ENCODE results near the gene BEST1.

Gene BEST1

GRCh38 chr11:61972672-61973475, 22.7 kb downstream of the BEST1 start:
- no peak for FAIRE-seq
- no peak for DNase-seq (ENCODE audit: insufficient read length, low spot score)

GRCh38 chr11:61973476-61974162, 23.5 kb downstream of the BEST1 start:
- no peak for TF ChIP-seq POLR2AphosphoS5 (IDR thresholded peaks at IDR 0.05; ENCODE audit: low read depth, low read length)
- TF ChIP-seq TAF1 (IDR thresholded peaks at IDR 0.05; ENCODE audit: low read depth, low read length) = no peak
- TF ChIP-seq SPI1 (IDR thresholded peaks at IDR 0.05; ENCODE audit: low read depth, low read length) = no peak
- TF ChIP-seq POLR2A (IDR thresholded peaks at IDR 0.05; ENCODE audit: low read depth, low read length) = no peak
- no peak for TF ChIP-seq POU2F2 (IDR thresholded peaks at IDR 0.05; ENCODE audit: low read depth, low read length)
- no peak for TF ChIP-seq PAX5 (IDR thresholded peaks at IDR 0.05; ENCODE audit: insufficient read depth, low read length, severe bottlenecking)
- DNase-seq (ENCODE audit: insufficient read length, low spot score) (no peak), FAIRE-seq (no peak)

More at GRCh38 chr11:61972672-61973475, 22.7 kb downstream of the BEST1 start:
- TF ChIP-seq TAF1 (IDR thresholded peaks at IDR 0.05; ENCODE audit: low read depth, low read length) (no peak), SPI1 (IDR thresholded peaks at IDR 0.05; ENCODE audit: low read depth, low read length) (no peak), PAX5 (IDR thresholded peaks at IDR 0.05; ENCODE audit: insufficient read depth, low read length, severe bottlenecking) (no peak), POLR2A (IDR thresholded peaks at IDR 0.05; ENCODE audit: low read depth, low read length) (no peak), POLR2AphosphoS5 (IDR thresholded peaks at IDR 0.05; ENCODE audit: low read depth, low read length) (no peak)

- TF ChIP-seq POLR2A (IDR thresholded peaks at IDR 0.05; ENCODE audit: low read depth, low read length) = no peak
- no peak for TF ChIP-seq POU2F2 (IDR thresholded peaks at IDR 0.05; ENCODE audit: low read depth, low read length)
- TF ChIP-seq TAF1 (IDR thresholded peaks at IDR 0.05; ENCODE audit: low read depth, low read length) = no peak
- no peak for TF ChIP-seq POLR2AphosphoS5 (IDR thresholded peaks at IDR 0.05; ENCODE audit: low read depth, low read length)
- TF ChIP-seq SPI1 (IDR thresholded peaks at IDR 0.05; ENCODE audit: low read depth, low read length) = no peak
- TF ChIP-seq PAX5 (IDR thresholded peaks at IDR 0.05; ENCODE audit: insufficient read depth, low read length, severe bottlenecking) = no peak
- DNase-seq (ENCODE audit: insufficient read length, low spot score) = no peak
- FAIRE-seq = no peak
These were observed 24.8 kb downstream of the BEST1 start for GRCh38 chr11:61974766-61975631.

GRCh38 chr11:61975638-61976419, 25.7 kb downstream of the BEST1 start:
- no peak for TF ChIP-seq SPI1 (IDR thresholded peaks at IDR 0.05; ENCODE audit: low read depth, low read length)
- no peak for TF ChIP-seq POLR2A (IDR thresholded peaks at IDR 0.05; ENCODE audit: low read depth, low read length)
- TF ChIP-seq POU2F2 (IDR thresholded peaks at IDR 0.05; ENCODE audit: low read depth, low read length) = no peak
- no peak for TF ChIP-seq TAF1 (IDR thresholded peaks at IDR 0.05; ENCODE audit: low read depth, low read length)
- no peak for DNase-seq (ENCODE audit: insufficient read length, low spot score)
- no peak for FAIRE-seq

- DNase-seq (ENCODE audit: insufficient read length, low spot score) (no peak), FAIRE-seq (no peak)
- TF ChIP-seq POLR2A (IDR thresholded peaks at IDR 0.05; ENCODE audit: low read depth, low read length) (no peak), POLR2AphosphoS5 (IDR thresholded peaks at IDR 0.05; ENCODE audit: low read depth, low read length) (no peak), POU2F2 (IDR thresholded peaks at IDR 0.05; ENCODE audit: low read depth, low read length) (no peak), SPI1 (IDR thresholded peaks at IDR 0.05; ENCODE audit: low read depth, low read length) (no peak), TAF1 (IDR thresholded peaks at IDR 0.05; ENCODE audit: low read depth, low read length) (no peak)
These were observed 26.3 kb downstream of the BEST1 start for GRCh38 chr11:61976420-61976800.

- DNase-seq (ENCODE audit: insufficient read length, low spot score) = no peak
- no peak for TF ChIP-seq TAF1 (IDR thresholded peaks at IDR 0.05; ENCODE audit: low read depth, low read length)
- TF ChIP-seq POLR2A (IDR thresholded peaks at IDR 0.05; ENCODE audit: low read depth, low read length) = no peak
- no peak for TF ChIP-seq POU2F2 (IDR thresholded peaks at IDR 0.05; ENCODE audit: low read depth, low read length)
- TF ChIP-seq POLR2AphosphoS5 (IDR thresholded peaks at IDR 0.05; ENCODE audit: low read depth, low read length) = no peak
- TF ChIP-seq PAX5 (IDR thresholded peaks at IDR 0.05; ENCODE audit: insufficient read depth, low read length, severe bottlenecking) = no peak
- TF ChIP-seq SPI1 (IDR thresholded peaks at IDR 0.05; ENCODE audit: low read depth, low read length) = no peak
- no peak for FAIRE-seq
These were observed 26.8 kb downstream of the BEST1 start for GRCh38 chr11:61976813-61977475.

- no peak for FAIRE-seq
- TF ChIP-seq PAX5 (IDR thresholded peaks at IDR 0.05; ENCODE audit: insufficient read depth, low read length, severe bottlenecking) = no peak
- no peak for TF ChIP-seq POLR2A (IDR thresholded peaks at IDR 0.05; ENCODE audit: low read depth, low read length)
- no peak for TF ChIP-seq POU2F2 (IDR thresholded peaks at IDR 0.05; ENCODE audit: low read depth, low read length)
- no peak for DNase-seq (ENCODE audit: insufficient read length, low spot score)
These were observed 28.8 kb downstream of the BEST1 start for GRCh38 chr11:61978703-61979661.
